NOMO-1 treated with dmso at 0.1 percent for 144 hours (cell line): Measurements from ENCODE around the gene DNAL4.
A peak's percentile ranks its signal among the peaks of the same experiment; 100 is the strongest.

ENCODE experiments used
- DNase-seq: peaks from one replicate; lab custom pipeline; 2025; ENCODE audit not compliant: unreplicated experiment; lab: John Stamatoyannopoulos, UW

DNAL4 gene, protein sequence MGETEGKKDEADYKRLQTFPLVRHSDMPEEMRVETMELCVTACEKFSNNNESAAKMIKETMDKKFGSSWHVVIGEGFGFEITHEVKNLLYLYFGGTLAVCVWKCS

DNA sequence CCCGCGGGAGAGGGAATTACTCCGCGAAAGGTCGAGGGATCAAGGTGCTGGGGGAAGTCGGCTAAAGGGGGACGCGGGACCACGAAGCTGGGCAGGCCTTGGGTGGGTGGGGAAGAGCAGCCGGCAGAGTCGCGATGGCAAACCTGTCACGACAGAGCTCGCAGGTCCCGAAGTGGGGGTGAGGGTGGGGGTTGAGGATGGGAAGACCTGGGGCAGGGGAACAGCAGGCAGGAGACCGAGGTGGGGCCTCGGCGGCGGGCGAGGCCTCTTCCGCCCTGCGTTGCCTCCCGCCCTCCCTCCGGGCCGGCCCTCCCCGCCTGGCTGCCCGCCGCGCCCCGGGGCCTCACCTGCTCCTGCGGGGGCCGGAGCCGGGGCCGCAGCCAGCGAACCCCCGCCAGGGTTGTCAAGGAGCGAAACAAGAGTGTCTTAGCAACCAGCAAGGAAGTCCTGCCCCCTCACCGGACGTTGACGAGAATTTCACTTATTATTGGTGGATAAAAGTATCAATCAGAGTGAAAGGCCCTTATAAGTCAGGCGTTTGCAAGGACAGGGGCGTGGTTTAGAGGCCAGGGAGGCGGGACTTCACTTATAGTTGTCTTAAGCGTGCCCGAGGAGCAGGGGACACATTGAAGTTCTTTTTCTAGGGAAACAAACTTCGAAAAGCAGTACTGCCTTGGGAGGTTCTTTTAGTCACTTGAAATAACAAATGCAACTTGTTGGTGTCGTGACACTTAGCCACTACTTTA, at the start of gene DNAL4:
Gene DNAL4 (minus strand): TSS at position 423 of the 746 bp plus-strand sequence. CDS start 11,412 bp downstream, outside the sequence.
- peak; percentile 95 for DNase-seq

GRCh38 chr22:38843201-38843656, 49.3 kb upstream of the DNAL4 start:
- DNase-seq, result peak; percentile 62

GRCh38 chr22:38842512-38843200, 48.7 kb upstream of the DNAL4 start:
- no peak for DNase-seq

GRCh38 chr22:38841635-38842034, 47.7 kb upstream of the DNAL4 start:
- no peak for DNase-seq

- no peak for DNase-seq
These were observed 47.3 kb upstream of the DNAL4 start for GRCh38 chr22:38841211-38841610.

- no peak for DNase-seq
These were observed 46.2 kb upstream of the DNAL4 start for GRCh38 chr22:38840129-38840528.

DNA sequence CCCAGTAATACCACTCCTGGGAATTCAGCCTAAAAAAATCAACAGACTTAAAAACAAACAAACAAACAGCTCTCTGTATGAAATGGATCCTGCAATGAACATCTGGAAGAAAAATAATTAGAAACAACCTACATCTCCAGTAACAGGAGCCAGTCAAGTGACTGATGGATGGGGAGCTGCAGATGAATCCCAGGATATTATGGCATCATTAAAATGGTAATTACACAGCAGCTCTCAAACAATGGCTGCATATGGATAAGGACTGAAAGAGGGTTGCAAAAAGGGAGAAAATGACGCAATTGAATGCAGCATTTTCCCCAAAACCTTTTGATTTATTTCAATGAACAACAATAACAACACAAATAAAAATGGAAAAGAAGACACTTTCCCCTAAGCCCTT, 45.7 kb upstream of the DNAL4 start:
- DNase-seq, result no peak

DNA sequence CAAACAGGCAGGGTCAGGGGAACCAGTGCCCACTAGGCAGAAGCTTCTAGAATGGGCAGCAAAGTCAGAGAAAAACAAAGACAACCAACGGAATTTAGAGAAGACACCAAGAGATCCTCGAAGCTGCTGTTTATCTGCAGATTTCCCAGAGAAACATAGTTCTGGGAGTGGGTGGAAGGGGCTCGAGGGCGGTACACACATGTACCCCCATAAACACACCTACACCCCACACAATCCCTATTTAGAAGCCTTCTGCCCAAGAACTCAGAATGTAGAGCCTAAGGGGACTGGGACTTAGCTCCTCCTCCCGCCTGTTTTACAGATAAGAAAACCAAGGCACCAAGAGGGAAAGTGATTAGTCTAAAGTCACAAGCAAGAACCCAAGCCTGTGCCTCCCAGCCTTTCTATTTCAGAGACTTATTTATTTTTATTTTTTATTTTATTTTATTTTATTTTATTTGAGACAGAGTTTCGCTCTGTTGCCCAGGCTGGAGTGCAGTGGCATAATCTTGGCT, 43.5 kb upstream of the DNAL4 start:
- DNase-seq, result no peak

DNA sequence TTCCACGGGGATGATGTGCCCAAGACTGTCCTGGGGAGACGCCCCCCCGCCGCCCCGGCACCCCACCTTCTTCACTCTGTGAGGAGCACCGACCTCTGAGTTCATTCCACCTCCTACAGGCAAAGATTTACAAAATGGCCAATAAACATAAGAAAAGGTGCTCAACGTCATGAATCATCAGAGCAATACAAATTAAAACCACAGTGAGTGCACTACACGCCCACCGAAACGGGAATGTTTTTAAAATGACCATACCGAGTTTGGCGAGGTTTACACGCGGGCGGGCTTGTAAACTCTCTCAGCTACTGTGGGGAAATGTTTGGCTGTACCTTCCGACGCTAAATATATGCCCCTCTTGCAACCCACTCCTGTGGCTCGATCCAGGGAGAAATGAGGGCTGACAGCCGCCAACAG, 42.0 kb upstream of the DNAL4 start:
- no peak for DNase-seq

GRCh38 chr22:38834991-38835390, 41.0 kb upstream of the DNAL4 start:
- DNase-seq, result no peak

DNA sequence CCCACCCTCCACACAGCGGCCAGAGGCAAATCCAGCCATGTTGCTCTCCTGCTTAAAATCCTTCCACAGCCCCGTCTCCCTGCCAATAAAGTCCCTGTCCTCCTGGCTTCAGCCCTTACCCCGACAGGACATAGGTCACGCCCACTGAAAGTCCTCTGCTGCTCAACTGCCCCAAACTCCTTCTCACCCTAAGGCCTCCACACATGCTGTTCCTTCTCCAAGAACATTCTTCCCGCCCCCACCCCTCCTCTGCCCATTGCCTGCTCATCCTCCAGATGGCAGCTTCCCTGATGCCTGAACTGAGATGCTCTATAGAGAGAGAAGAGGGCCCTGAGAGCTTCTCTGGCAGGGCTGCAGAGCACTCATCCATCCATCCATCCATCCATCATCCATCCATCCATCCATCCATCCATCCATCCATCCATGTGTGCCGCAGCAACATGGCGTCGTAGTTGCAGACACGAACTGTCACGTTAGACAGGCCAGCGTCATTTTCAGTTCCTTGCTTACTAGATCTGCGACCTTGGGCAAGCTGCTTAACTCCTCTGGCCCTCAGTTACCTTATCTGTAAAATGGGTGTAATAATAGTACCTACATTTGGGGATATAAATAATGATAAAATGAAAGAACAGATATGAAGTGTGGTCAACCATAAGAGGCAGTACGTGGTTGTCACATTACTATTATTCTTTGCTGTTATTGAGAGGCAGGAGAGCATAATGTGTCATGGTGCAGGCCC, 40.4 kb upstream of the DNAL4 start:
- DNase-seq, result no peak

DNA sequence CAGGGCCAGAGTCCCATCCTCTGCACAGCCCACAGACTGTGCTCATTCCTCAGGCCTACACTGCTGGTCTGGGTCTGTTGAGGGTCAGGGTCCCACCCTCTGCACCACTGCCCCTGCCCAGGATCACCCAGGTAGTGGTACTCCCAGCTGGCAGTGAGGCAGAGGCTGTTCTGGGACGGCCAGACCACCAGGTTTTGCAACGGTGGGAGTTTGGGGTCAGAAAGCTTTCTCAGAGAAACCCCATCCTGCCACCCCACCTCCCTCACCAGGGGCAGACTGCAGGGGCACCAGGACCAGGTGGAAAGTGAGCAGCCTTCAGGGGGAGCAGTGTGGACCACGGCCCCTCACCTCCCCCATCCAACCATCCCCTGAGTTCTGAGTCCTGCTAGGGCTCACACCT, 39.1 kb upstream of the DNAL4 start:
- no peak for DNase-seq

DNA sequence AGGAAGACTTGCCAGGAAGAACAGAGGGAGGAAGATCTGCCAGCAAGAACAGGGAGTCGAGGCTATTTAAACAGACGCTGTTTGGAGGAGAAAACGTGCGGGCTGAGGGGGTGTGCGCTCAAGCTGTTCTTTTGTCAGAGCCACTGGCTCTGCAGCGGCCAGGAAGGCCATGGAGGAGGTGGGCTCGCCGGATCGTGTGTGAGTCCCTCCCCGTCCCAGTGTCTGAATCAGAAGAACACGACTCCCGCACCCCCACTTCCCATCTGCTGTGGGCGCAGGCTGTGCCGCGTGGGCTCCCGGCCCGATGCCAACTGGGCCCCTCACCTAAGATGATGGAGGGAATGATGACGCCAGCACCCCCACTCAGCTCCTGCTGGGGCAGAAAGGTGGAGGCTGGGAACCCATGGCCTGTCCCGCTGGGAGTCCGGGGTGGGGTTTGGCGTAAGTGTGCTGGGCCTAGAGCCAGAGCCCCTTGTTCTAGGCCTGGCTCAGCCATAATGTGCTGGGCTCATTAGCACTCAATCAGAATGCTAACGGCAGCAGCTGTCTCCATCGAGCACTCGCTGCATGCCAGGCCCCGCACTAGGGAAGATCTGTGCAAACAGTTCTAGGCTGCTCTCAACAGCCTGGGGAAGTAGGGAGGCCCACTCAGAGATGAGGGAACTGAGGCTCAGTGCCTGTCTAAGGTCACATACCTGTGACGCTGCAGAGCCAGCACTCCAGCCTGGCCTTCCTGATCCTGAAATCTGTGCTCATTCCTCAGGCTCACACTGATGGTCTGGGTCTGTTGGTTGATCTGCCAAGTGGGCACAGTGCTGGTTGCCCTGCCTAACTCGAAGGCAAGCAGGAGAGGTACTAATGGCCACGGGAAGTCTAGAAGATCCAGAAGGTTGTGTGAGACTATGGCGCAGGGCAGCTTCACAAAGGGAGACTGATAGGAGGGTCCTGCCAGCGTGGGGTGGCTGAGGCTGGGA, 38.3 kb upstream of the DNAL4 start:
- no peak for DNase-seq

- DNase-seq, result peak; percentile 15
These were observed 37.4 kb upstream of the DNAL4 start for GRCh38 chr22:38831166-38831945.

- no peak for DNase-seq
These were observed 36.8 kb upstream of the DNAL4 start for GRCh38 chr22:38830845-38831108.

- no peak for DNase-seq
These were observed 36.3 kb upstream of the DNAL4 start for GRCh38 chr22:38830026-38830844.

DNA sequence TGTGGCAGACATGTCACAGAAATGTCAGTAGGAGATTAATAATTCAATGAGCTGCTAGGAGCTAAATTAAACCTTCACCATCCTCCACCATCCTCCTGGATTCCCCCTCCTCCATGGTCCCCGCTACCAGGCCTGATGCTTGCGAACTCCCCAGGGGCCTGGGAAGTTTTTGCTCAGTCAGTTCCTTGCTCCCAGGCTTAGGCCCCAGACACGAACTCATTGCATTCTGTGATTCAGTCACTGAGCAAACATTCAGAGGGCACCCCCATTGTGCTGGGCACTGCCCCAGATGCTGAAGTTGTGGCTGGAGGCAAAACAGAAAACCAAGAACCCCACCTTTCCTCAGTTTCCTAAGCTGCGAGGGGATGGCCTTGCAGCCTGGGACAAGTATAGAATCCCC, 35.5 kb upstream of the DNAL4 start:
- DNase-seq, result no peak

GRCh38 chr22:38828616-38829205, 34.8 kb upstream of the DNAL4 start:
- DNase-seq, result no peak
